SK-MEL-5 (cell line): ENCODE data around the gene SYNE3. TPM values are rescaled to one million over a fixed set of nuclear protein-coding genes. Genes with fewer than 3 reads are reported as not detected.
A peak's percentile ranks its signal among the peaks of the same experiment; 100 is the strongest.

Experiments used
- DNase-seq: peaks from one replicate; pipeline ENCODE4 v3.0.0-alpha.2; 2016; ENCODE audit warnings: low read depth, low spot score
- in situ Hi-C: cut with HindIII; loops from 2 replicates; pipeline ENCODE4 v1.10.0; 2016; ENCODE audit warnings: low sequenced_read_pairs, high pct_unique_total_duplicates, low pct_unique_long_range_greater_than_20kb
- total RNA-seq: library from RNA; depleted of rRNA; stranded (reverse); fragments of >200 nt; shearing (Covaris generic); gene quantifications from 2 replicates; pipeline ENCODE4 v1.2.3, GENCODE V29; 2014

The SYNE3 gene
- total RNA-seq, 1 experiment from 2014 or later, result 1.6 TPM

- in situ Hi-C loops, result no loop called here
These were observed 17.7 kb downstream of the SYNE3 start for GRCh38 chr14:95498622-95499353.

GRCh38 chr14:95497561-95498011, 18.9 kb downstream of the SYNE3 start:
- no peak for DNase-seq
- in situ Hi-C loops, result no loop called here

More at GRCh38 chr14:95498622-95499353, 17.7 kb downstream of the SYNE3 start:
- DNase-seq, result no peak

GRCh38 chr14:95496690-95497259, 19.7 kb downstream of the SYNE3 start:
- in situ Hi-C loops, result no loop called here
- DNase-seq, result no peak

GRCh38 chr14:95496111-95496681, 20.3 kb downstream of the SYNE3 start:
- no peak for DNase-seq
- in situ Hi-C loops, result no loop called here

GRCh38 chr14:95495538-95496025, 20.9 kb downstream of the SYNE3 start:
- in situ Hi-C loops, result no loop called here
- DNase-seq, result no peak

GRCh38 chr14:95495076-95495475, 21.4 kb downstream of the SYNE3 start:
- in situ Hi-C loops, result no loop called here
- no peak for DNase-seq

GRCh38 chr14:95494456-95494855, 22.0 kb downstream of the SYNE3 start:
- in situ Hi-C loops, result no loop called here

GRCh38 chr14:95493976-95494375, 22.5 kb downstream of the SYNE3 start:
- in situ Hi-C loops, result no loop called here

More at GRCh38 chr14:95494456-95494855, 22.0 kb downstream of the SYNE3 start:
- no peak for DNase-seq

GRCh38 chr14:95493503-95493902, 22.9 kb downstream of the SYNE3 start:
- in situ Hi-C loops, result no loop called here
- no peak for DNase-seq

More at GRCh38 chr14:95493976-95494375, 22.5 kb downstream of the SYNE3 start:
- DNase-seq, result no peak

- DNase-seq, result no peak
- in situ Hi-C loops, result no loop called here
These were observed 24.4 kb downstream of the SYNE3 start for GRCh38 chr14:95491936-95492608.

GRCh38 chr14:95490727-95491451, 25.6 kb downstream of the SYNE3 start:
- in situ Hi-C loops, result no loop called here
- peak; percentile 69 for DNase-seq

GRCh38 chr14:95490138-95490509, 26.3 kb downstream of the SYNE3 start:
- DNase-seq, result no peak
- in situ Hi-C loops, result no loop called here

GRCh38 chr14:95489214-95490137, 27.0 kb downstream of the SYNE3 start:
- in situ Hi-C loops, result no loop called here
- DNase-seq, result peak; percentile 7

- DNase-seq, result no peak
These were observed 27.9 kb downstream of the SYNE3 start for GRCh38 chr14:95488376-95489213.

GRCh38 chr14:95487669-95488084, 28.8 kb downstream of the SYNE3 start:
- no peak for DNase-seq

More at GRCh38 chr14:95488376-95489213, 27.9 kb downstream of the SYNE3 start:
- in situ Hi-C loops, result no loop called here

More at GRCh38 chr14:95487669-95488084, 28.8 kb downstream of the SYNE3 start:
- in situ Hi-C loops, result no loop called here
